ENCODE results near the gene SLC5A9.

Gene SLC5A9

DNA sequence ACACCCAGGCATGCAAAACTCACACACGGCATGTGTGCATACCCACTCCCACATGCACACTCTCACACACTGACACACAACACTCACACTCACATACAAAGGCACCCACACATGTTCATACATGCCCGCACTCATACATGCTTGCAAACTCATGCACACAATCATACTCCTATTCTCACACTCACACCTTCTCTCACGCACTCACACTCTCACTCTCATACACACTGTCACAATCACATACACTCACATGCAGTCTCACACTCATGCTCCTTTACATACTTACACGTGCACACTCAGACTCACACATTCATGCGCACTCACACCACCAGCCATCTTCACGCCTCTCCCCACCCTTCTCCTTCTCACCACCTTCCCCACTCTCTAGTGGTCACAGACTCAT lies 3.1 kb downstream of the SLC5A9 start:
- H3K4me3 ChIP-seq (replicated peaks; ENCODE audit: low read depth, low read length) = no peak overlapping the region
- TF ChIP-seq, protein P1, sequence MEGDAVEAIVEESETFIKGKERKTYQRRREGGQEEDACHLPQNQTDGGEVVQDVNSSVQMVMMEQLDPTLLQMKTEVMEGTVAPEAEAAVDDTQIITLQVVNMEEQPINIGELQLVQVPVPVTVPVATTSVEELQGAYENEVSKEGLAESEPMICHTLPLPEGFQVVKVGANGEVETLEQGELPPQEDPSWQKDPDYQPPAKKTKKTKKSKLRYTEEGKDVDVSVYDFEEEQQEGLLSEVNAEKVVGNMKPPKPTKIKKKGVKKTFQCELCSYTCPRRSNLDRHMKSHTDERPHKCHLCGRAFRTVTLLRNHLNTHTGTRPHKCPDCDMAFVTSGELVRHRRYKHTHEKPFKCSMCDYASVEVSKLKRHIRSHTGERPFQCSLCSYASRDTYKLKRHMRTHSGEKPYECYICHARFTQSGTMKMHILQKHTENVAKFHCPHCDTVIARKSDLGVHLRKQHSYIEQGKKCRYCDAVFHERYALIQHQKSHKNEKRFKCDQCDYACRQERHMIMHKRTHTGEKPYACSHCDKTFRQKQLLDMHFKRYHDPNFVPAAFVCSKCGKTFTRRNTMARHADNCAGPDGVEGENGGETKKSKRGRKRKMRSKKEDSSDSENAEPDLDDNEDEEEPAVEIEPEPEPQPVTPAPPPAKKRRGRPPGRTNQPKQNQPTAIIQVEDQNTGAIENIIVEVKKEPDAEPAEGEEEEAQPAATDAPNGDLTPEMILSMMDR (IDR thresholded peaks at IDR 0.05; ENCODE audit: low read depth, low read length, missing control alignments) = no peak
- DNase-seq (ENCODE audit: extremely low read depth, low read depth) = no peak

DNA sequence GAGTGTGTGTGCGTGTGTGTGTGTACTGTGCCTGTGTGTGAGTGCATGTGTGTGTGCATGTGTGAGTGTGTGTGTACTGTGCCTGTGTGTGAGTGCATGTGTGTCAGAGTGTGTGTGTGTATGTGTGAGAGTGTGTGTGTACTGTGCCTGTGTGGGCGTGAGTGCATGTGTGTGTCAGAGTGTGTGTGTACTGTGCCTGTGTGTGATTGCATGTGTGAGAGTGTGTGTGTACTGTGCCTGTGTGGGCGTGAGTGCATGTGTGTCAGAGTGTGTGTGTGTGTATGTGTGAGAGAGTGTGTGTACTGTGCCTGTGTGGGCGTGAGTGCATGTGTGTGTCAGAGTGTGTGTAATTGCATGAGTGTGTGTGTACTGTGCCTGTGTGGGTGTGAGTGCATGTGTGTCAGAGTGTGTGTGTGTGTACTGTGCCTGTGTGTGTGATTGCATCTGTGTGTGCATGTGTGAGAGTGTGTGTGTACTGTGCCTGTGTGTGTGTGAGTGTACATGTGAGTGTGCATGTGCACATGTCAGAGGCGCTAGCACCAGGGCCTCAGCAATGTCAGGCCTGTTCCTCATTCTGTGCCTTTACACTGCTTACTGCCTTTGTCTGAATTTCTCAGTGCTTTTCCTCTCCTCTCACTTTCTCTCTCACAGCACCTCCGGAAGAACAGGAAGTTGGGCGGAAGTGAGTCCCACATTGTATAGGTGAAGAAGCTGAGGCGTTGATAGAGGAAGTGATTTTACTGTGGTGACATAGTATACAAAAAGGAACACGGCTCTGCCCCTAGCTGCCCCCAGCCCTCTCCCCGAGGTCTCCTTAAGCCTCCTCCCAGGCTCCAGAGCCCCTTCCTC lies 4.9 kb downstream of the SLC5A9 start:
- TF ChIP-seq, protein P1 (IDR thresholded peaks at IDR 0.05; ENCODE audit: low read depth, low read length, missing control alignments) = no peak
- H3K4me3 ChIP-seq (replicated peaks; ENCODE audit: low read depth, low read length) = no peak overlapping the region
- DNase-seq (ENCODE audit: extremely low read depth, low read depth) = no peak

DNA sequence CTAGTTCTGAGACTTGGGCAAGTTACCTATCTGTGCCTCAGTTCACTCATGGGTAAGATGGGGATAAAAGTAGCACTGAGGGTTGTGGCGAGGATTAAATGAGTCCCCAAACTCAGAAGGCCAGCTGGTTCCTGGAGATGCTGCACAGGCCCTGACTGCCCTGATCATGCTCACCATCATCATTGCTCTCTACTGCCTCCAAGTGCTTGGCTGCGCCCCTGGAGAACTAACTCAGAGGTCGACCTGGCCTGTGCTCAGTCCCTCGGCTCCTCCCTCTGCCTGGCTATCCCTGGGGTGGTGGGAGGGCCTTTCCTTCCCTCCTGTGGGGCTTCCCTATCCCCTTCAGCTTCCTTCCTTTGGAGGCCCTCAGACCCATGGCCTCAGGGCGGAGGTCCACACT lies 5.6 kb downstream of the SLC5A9 start:
- TF ChIP-seq, protein P1 (IDR thresholded peaks at IDR 0.05; ENCODE audit: low read depth, low read length, missing control alignments) = no peak
- H3K4me3 ChIP-seq (replicated peaks; ENCODE audit: low read depth, low read length) = no peak overlapping the region
- DNase-seq (ENCODE audit: extremely low read depth, low read depth) = no peak

DNA sequence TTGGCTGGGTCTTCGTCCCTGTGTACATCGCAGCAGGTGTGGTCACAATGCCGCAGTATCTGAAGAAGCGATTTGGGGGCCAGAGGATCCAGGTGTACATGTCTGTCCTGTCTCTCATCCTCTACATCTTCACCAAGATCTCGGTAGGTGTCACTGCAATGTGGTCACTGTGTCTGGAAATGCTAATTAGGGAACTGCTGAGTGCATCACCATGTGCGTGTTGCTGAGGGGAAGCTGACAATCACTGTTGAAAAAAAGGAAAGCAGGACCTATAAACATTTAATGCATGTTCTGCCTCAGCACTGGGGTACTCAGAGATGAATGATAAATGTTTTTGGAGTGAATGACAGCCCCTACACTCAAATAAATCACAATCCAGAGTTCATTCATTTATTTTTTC lies 6.8 kb downstream of the SLC5A9 start:
- TF ChIP-seq, protein P1 (IDR thresholded peaks at IDR 0.05; ENCODE audit: low read depth, low read length, missing control alignments) = no peak
- DNase-seq (ENCODE audit: extremely low read depth, low read depth) = no peak
- H3K4me3 ChIP-seq (replicated peaks; ENCODE audit: low read depth, low read length) = no peak overlapping the region

DNA sequence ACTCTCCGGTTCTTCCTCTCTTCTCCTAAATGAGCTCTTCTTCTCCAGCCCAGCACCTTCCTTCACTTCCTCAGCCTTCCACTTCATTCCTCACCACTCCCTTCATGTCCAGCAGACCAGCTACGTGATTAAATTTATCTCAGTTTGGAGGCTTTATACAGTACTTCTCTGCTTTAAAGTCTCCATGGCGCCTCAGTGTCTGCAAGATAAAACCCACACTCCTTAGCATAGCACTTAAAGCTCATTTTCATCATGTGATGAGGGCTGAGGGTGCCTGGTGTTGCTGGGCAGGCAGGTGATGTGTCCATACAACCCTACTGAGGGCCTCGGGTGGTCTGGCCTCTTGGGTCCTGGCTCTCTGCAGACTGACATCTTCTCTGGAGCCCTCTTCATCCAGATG lies 7.7 kb downstream of the SLC5A9 start:
- DNase-seq (ENCODE audit: extremely low read depth, low read depth) = no peak
- no peak overlapping the region for H3K4me3 ChIP-seq (replicated peaks; ENCODE audit: low read depth, low read length)
- TF ChIP-seq, protein P1 (IDR thresholded peaks at IDR 0.05; ENCODE audit: low read depth, low read length, missing control alignments) = no peak

DNA sequence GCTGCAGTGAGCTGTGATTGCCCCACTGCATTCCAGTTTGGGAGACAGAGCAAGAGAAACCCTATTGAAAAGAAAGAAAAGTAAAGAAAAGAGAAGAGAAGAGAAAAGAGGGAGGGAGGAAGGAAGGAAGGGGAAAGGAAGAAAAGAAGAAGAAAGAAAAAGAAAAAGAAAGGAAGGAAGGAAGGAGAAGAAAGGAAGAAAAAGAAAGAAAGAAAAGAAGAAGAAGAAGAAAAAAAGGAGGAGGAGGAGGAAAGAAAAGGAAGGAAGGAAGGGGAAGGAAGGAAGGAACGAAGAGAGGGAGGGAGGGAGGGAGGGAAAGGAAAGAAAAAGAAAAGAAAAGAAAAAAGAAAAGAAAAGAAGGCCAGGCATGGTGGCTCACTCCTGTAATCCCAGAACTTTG lies 10.2 kb downstream of the SLC5A9 start:
- DNase-seq (ENCODE audit: extremely low read depth, low read depth) = no peak
- H3K4me3 ChIP-seq (replicated peaks; ENCODE audit: low read depth, low read length) = no peak overlapping the region
- TF ChIP-seq, protein P1 (IDR thresholded peaks at IDR 0.05; ENCODE audit: low read depth, low read length, missing control alignments) = no peak
